CD4-positive, alpha-beta T cell treated with Interleukin-17A for 1 hour (primary cell): Measurements from ENCODE around the gene SLAIN1.
"Not testable (repeated sequence)": the region's sequence is repeated elsewhere in the genome, so short reads cannot be mapped to it uniquely, and the experiment has no call there.

Source experiments
- DNase-seq: peaks from one replicate; pipeline ENCODE4 v3.0.0-alpha.2; 2020

The SLAIN1 gene

GRCh38 chr13:77697217-77698103 is at the start of gene SLAIN1:
Gene SLAIN1 (plus strand): TSS chr13:77697687. CDS start chr13:77697914, 227 bp downstream.
- DNase-seq, result peak; percentile 92

GRCh38 chr13:77650409-77650808 is 47.1 kb upstream of the SLAIN1 start:
- no peak for DNase-seq

DNA sequence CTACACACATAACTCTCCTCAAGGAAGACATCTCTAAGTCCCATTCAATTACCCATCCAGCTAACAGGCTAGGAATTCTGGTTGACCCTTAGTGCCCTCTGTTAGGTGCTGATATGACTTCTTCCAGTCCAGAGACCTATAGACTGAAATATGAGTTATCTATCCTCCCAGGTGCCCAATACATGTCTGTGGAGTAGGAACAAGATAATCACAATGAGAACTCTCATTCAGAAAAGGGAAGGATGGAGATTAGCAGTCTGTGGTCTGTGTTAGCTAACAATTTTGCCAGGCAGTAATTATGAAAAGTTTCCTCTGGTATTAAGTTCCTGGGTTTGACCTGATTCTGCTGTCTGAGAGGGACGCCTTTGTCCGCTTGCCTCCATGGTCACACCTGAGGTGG is 44.2 kb upstream of the SLAIN1 start:
- DNase-seq, result no peak

GRCh38 chr13:77660016-77660415 is 37.5 kb upstream of the SLAIN1 start:
- DNase-seq, result not testable (repeated sequence)

DNA sequence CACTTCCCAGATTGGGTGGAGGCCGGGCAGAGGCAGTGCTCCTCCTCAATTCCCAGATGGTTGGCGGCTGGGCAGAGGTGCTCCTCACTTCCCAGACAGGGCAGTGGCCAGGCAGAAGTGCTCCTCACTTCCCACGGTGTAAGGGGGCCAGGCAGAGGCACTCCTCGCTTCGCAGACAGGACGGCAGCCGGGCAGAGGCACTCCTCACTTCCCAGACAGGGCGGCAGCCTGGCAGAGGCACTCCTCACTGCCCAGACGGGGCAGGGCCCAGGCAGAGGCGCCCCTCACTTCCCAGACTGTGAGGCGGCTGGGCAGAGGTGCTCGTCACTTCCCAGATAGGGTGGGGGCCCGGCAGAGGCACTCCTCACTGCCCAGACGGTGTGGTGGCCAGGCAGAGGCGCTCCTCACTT is 36.6 kb upstream of the SLAIN1 start:
- DNase-seq, result no peak

GRCh38 chr13:77662301-77662700 is 35.2 kb upstream of the SLAIN1 start:
- DNase-seq, result not testable (repeated sequence)

DNA sequence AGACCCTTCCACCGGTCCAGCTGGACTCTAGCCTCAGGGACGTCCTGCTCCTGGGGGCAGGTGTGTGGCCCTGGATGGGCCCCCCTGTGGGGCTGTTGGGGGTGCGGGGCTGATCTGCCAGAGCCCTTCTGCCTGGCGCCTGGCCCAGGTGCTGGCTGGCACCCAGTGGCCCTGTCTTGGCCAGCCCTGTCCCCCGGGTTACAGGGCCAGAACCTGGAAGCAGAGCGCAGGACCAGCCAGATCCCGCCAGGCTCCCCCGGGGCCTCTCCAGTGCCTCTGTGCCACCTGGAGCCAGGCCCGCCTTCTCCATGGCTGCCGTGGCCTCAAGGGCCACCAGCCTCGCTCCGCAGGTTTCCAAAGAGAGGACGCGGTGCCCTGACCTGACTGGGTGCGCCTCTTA is 34.7 kb upstream of the SLAIN1 start:
- not testable (repeated sequence) for DNase-seq

DNA sequence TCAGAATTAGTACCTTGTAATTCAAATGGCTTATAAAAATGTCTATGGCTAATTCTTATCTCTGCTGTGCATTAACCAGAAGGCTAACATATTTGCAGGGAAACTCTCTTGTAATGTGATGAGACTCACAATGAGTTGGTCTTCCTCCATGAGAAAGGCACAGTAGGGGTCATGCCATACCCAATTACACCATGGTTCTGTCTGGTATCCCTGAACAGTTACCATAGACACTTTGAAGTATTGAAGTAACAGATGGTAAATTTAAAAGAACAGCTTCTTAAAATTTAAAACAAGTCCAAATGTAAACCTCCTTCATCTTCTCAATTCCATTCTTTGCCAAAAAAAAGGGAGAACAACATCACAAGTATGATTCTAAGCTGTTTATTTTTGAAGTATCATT is 22.6 kb upstream of the SLAIN1 start:
- no peak for DNase-seq

GRCh38 chr13:77678691-77679235 is 18.7 kb upstream of the SLAIN1 start:
- DNase-seq, result no peak

GRCh38 chr13:77687799-77688198 is 9.7 kb upstream of the SLAIN1 start:
- DNase-seq, result no peak

DNA sequence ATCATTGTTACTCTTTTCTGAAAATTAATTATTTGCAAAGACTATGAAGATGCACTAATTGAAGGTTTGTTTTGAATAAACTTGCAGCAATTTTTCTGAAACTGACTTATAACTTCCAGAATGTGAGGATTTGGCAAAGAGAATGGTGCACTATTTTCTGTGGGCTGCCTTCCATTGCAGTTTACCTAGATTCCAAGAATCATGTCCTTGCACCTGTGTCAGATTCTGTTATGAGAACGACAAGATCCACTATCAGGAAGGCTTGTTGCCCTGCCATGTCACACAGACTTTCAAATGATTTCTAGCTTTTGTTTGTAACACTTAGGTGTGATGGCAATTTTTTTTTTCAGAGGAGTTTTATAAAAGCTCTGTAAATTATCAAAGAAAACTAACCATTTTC is 5.6 kb upstream of the SLAIN1 start:
- DNase-seq, result no peak

- DNase-seq, result no peak
These were observed 4.6 kb upstream of the SLAIN1 start for GRCh38 chr13:77692746-77693448.

GRCh38 chr13:77693449-77693940 is 4.0 kb upstream of the SLAIN1 start:
- DNase-seq, result no peak

DNA sequence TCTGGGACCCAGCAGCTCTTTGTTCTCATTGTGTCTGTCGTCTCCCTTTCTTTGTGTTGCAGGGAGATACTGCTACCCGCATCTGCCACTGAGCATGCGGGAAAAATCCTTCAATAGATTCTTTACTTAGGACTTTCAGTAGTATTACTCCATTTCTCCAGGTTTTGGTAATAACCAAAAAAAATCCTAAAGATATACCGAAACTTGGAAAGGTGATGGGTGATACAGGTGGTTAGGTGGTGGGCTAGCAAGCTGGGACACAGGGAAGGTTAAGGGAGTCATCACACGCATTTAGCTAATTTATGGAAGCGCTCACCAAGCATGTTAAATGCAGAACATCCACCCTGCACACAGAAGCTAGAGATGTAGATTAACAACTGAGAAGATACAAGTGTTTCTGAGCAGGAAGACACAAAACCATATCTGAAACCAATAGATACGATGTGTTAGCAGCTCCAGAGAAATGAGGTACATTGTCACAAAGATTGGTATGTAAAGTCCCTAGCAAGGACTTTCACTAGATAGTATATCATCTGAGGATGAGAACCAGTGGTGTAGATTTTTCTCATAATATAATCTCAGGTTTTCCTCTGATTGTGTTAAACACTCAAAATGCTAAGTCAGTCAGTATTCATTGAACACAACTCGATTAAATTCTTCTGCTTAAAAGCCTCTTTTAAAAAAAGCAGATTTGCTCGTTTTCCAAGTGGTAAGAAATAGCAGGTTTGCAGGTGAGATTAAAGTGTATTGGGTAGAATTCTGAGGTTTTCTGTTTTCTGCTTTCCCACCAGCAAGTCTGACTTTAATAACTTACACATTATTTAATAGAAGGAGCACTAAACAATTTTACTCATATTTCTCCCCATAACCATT is 1.2 kb upstream of the SLAIN1 start:
- DNase-seq, result peak; percentile 59

DNA sequence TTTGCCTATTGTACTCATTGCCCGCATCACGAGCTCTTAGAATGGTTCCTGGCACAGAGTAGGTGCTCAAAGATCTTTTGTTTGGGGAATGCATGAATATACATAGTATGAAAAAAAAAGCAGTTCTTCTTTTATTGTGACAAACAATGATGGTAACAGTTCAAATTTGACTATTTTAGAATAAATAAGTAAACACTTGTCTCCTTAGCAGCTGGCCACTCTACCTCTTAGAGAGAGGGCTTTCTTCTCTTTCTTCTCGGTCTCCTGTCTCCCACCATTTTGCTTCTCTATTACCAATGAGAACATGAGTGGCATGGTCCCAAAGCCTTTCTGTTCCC is 639 bp upstream of the SLAIN1 start:
- peak; percentile 14 for DNase-seq

DNA sequence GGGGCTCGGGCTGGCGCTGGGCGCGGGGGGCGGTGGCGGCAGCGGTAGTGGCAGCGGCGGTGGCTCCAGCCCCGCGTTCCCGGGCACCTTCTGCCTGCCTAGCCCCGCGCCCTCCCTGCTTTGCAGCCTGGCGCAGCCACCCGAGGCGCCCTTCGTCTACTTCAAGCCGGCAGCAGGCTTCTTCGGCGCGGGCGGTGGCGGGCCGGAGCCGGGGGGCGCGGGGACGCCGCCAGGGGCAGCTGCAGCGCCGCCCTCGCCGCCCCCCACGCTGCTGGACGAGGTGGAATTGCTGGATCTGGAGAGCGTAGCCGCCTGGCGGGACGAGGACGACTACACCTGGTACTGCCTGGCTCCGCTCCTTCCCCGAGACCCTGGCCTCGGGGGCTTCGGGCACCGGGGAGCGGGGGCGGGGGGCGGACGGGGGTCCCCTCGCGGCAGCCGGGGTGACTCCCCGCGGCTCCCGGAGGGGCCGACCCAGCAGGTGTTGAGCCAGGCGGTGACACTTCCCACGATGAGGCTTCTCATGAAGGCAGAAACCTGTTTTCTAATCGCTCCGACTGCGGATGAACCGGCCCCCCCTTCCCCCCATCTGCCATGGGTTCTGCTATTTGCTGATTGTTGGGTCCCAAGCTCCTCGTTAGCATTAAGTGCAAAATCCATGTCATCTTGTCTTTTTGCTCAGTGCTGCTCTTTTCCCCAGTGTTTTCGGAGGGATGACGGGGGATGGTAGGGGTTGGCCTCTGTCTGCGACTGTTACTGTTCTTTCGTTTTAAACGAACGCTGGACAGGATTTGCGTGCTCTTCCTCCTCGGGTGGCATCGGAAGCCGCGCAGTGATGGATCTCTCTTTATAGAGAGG is 943 bp downstream of the SLAIN1 start:
- peak; percentile 62 for DNase-seq

- no peak for DNase-seq
These were observed 1.7 kb downstream of the SLAIN1 start for GRCh38 chr13:77699059-77699680.

DNA sequence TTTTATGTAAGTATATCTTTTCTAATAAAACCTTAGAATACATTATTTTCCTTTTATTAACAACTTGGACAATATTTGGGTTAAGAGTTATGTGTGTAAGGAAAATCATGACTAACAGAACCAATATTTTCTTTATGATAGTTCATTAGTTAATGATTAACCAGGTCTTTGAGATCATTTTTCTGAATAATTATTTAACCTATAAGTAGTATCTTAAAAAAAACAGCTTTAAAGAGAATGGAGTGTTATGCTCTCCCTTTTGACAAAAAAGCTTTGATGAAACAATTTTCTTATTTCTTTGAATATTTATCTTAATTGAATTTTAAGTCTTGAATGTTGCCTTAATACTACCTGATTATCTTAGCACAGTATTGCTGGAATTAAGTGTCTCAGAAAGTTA is 3.8 kb downstream of the SLAIN1 start:
- no peak for DNase-seq

DNA sequence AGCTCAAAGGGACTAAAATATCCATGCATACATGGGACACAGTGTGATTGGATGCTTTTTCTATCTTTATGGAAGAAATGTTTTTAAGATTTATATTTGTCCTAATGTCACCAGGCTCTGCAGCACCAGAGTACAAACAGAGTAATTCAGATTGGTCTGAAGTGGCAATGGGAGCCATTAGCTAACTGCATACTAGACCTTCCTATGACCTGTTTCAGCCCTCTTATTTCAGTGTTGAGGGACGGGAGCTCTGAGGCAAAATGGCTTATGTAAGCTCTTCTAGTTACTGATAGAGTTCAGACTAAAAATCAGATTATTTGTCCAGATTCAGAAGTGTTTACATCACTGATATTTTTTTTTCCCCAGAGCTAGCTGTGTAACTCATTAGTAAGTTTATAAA is 4.9 kb downstream of the SLAIN1 start:
- DNase-seq, result no peak

- DNase-seq, result no peak
These were observed 5.9 kb downstream of the SLAIN1 start for GRCh38 chr13:77703408-77703807.

DNA sequence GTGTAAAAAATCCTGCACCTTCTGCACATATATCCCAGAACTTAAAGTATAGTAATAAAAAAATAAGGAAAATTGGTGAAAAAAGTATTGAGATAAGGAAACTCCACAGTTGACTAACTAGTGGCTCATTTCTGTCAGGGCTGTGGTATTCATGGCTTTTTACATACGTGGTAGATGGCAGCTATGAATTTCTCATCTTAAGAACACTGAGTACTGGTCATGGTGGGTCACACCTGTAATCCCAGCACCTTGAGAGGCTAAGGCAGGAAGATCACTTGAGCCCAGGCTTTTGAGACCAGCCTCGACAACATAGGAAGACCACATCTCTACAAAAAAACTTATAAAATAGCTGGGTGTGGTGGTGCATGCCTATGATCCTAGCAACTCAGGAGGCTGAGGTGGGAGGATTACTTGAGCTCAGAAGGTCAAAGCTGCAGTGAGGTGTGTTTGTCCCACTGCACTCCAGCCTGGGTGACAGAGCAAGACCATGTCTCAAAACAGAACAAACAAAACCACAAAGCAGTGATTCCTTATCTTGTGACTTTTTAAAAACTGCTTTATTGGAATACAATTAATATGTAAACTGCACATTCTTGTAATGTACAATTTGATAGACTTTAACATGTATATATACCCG is 16.8 kb downstream of the SLAIN1 start:
- DNase-seq, result no peak
